HG03097 (cell line): ENCODE measurements around the gene SREBF1.

Experiments
- ATAC-seq: cut with Tn5 transposase; IDR thresholded peaks from one replicate; pipeline ENCODE4 v1.9.1; 2021; ENCODE audit not compliant: unreplicated experiment, low FRiP score

The SREBF1 gene

GRCh38 chr17:17798573-17799255, 38.1 kb downstream of the SREBF1 start:
- no peak for ATAC-seq

GRCh38 chr17:17798010-17798556, 38.7 kb downstream of the SREBF1 start:
- no peak for ATAC-seq

- no peak for ATAC-seq
Observed at GRCh38 chr17:17797119-17797809, 39.5 kb downstream of the SREBF1 start.

GRCh38 chr17:17796787-17797061, 40.1 kb downstream of the SREBF1 start:
- no peak for ATAC-seq

- no peak for ATAC-seq
Observed at GRCh38 chr17:17795946-17796786, 40.6 kb downstream of the SREBF1 start.

- ATAC-seq = no peak
Observed at GRCh38 chr17:17795296-17795695, 41.5 kb downstream of the SREBF1 start.

- no peak for ATAC-seq
Observed at GRCh38 chr17:17794382-17794781, 42.4 kb downstream of the SREBF1 start.

- no peak for ATAC-seq
Observed at GRCh38 chr17:17793378-17794214, 43.2 kb downstream of the SREBF1 start.

- ATAC-seq = no peak
Observed at GRCh38 chr17:17792551-17793377, 44.0 kb downstream of the SREBF1 start.

- ATAC-seq = no peak
Observed at GRCh38 chr17:17792037-17792550, 44.7 kb downstream of the SREBF1 start.

- no peak for ATAC-seq
Observed at GRCh38 chr17:17790637-17791464, 45.9 kb downstream of the SREBF1 start.

- no peak for ATAC-seq
Observed at GRCh38 chr17:17789828-17790636, 46.8 kb downstream of the SREBF1 start.

- ATAC-seq = no peak
Observed at GRCh38 chr17:17789410-17789809, 47.4 kb downstream of the SREBF1 start.

- no peak for ATAC-seq
Observed at GRCh38 chr17:17788967-17789366, 47.8 kb downstream of the SREBF1 start.

GRCh38 chr17:17787568-17787967, 49.2 kb downstream of the SREBF1 start:
- ATAC-seq = no peak

- no peak for ATAC-seq
Observed at GRCh38 chr17:17786998-17787397, 49.8 kb downstream of the SREBF1 start.

- ATAC-seq = no peak
Observed at GRCh38 chr17:17785407-17785806, 51.4 kb downstream of the SREBF1 start.
